Anterior cingulate cortex (tissue), 58 donors: ENCODE data around the gene HIRA.

ENCODE experiments used
- DNase-seq, 58 donors: peaks; one replicate each; lab custom pipeline; 2025; lab: John Stamatoyannopoulos, UW

Gene HIRA

GRCh38 chr22:19463491-19464469 lies 32.2 kb upstream of the HIRA start:
- no peak for DNase-seq

DNA sequence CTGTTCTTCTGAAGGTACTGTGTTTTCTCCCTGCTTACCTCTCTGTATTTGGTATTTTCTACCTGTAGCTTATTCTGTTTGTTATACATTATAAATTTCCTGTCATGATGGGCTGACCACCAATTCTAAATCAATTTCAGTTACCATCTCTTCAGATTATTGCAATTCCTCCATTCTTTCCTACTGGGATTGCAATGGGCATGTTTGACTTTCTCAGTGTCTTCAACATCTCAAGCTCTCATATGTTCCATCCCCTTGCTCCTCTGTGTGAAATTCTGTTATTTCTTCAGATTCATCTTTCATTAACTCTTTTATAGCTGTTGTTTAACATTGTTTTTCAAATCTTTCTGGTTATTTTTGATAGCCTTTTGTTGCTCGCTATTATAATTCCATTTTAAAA lies 31.5 kb upstream of the HIRA start:
- DNase-seq, result no peak

DNA sequence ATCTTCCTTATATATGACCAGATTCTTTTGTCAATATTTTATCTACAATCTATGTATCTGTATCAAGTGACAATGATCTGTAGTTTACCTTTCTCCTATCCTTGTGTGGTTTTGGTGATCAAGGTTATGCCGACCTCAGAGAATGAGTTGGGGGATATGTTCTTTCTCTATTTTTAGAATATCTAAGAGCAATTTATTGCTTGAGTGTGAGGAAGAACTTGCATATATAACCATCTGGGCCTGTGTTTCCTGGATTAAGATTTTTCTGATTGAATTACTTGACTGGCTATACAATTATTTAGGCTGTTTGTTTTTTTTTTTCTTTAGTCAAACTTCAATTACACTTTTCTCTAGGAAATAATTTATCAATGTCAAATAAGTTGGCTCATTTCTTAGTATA lies 30.0 kb upstream of the HIRA start:
- DNase-seq, result no peak

GRCh38 chr22:19460036-19460435 lies 28.5 kb upstream of the HIRA start:
- no peak for DNase-seq

DNA sequence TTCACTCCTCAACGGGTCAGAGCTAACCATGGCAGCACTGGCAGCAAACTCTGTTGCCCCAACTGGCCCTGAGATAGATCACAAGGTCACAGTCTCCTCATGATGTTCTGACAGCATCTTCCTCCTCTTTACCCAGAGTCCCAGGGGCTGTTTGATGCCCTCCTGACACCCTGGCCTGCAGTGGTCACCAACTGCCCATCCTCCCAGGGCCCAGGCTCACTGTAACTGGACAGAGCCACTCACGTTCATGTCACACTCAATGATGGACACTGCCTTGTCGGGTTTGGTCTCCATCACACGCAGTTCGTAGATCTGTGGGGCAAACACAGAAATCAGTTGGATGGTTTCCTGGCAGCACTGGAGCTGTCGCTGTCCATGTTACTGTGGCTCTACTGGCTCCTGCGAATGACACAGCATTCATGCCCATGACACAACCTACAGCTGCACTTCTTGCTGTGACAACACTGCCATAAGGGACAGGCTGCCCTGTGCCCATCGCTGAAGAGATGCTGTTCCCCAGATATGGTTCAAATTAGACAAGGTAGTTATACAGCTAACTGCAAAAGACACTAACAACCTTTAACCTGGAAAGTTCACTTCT lies 26.4 kb upstream of the HIRA start:
- no peak for DNase-seq

DNA sequence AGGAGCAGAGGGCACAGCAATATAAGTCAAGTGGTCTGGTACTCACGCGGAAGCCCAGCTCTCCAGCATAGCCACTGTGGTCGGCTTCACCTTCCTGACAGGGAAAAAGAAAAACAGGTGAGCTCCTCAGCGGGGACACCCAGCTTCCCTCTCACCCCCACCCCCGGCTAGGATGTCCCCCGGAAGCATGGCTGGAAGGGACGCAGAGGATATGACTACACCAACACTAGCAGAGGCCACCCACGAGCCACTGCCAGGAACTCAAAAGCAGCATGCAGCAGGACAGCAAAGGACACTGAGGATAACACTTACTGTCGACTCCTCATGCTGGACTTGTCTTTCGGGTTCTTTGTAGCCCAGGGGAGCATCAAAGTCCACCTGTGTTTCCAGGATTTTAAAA lies 25.0 kb upstream of the HIRA start:
- no peak for DNase-seq

DNA sequence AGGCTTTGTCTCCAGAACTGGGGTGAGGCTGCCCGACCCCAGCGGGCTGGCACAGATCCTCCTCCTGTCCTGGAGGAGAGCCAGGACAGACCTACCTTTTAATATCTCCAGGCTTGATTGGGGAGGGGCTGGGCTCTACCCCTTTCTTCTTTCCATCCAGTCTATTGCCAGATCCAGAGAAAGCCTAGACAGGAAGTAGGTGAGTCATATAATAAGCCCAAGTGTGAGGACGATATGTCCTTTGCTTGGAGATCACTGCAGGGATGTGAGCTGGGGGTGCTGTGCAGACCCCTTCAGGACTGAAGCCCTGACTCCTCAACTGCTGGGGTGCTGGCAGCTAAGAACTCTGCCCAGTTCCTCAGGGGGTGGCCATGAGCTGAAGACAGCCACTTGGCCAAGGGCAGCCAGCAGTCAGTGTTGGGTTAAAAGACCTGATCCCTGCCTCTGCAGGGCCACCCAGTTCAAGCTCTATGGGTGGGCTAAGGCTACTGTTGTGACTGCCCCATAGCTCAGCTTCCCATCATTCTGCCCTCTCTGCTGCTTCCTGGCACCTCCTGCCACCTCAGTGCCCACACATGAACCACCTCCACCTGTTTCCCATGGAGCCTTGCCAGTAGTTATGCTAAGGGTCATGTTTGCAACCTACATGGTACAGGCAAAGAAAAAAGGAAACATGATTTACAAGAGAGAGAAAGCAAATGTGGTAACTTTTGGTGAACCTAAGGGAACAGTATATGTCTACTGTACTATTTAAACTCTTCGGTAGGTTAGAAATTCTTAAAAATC lies 24.2 kb upstream of the HIRA start:
- no peak for DNase-seq

DNA sequence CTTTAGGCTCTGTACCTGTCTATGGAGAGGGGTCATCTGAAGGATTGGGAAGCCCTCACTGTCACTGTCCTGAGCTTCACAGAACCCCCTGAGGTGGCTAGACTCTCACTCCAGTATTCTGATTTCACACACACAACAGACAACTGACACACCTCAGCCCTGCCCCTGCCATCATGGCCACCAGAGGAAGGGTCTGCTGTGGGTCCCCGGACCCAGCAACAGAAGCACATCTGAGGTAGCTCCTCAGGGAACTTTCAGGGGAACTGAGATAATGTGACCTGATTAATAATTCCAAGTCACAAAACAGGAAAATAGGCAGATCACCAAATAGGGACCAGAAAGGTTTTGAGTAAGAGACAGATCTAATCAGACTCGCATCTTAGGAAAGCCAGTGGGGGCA lies 23.5 kb upstream of the HIRA start:
- DNase-seq, result no peak

DNA sequence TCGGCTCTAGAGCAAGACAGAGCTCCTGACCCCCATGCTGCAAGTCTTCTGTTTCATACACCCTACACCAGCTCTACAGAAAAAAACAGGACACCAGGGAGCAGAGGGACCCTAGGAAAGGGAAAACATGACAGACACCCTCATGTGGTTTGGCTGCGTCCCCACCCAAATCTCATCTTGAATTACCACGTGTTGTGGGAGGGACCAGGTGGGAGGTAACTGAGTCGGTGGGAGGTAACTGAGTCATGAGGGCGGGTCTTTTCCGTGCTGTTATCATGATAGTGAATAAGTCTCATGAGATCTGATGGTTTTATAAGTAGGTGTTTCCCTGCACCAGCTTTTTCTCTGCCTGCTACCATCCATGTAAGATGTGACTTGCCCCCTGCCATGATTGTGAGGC lies 22.6 kb upstream of the HIRA start:
- no peak for DNase-seq

GRCh38 chr22:19453718-19454117 lies 22.2 kb upstream of the HIRA start:
- no peak for DNase-seq

GRCh38 chr22:19451570-19451969 lies 20.0 kb upstream of the HIRA start:
- DNase-seq, result no peak

DNA sequence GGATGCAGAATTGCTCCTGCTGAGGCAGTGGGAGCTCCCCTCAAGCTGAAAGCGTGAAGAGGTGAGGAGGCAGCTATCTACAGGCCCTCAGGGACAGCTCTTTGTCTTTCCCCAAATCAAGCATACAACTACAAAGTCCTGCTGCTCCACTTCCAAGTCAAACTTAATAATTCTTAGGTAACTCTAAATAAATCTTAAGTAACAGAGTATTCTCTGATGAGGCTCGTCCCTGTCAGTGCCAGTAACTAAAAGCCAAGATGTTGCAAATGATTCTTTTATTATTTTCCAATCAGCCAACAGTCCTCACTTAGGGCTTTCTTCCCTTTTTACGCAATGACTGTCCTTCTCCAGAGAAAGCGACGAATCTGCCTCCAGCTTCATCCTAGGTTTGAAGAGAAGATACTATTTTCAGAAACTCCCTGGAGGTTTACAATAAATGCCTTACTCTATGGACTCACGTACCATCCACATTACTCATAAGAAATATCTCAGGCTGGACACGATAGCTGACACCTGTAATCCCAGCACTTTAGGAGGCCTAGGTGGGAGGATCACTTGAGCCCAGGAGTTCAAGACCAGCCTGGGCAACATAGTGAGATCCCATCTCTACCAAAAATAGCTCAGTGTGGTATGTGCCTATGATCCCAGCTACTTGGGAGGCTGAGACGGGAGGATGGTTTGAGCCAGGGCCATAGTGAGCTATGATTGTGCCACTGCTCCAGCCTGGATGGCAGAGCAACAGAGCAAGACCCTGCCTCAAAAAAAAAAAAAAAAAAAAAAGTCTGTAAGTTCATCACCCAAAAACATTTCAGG lies 19.0 kb upstream of the HIRA start:
- no peak for DNase-seq

GRCh38 chr22:19449422-19449767 lies 17.9 kb upstream of the HIRA start:
- DNase-seq, result no peak

DNA sequence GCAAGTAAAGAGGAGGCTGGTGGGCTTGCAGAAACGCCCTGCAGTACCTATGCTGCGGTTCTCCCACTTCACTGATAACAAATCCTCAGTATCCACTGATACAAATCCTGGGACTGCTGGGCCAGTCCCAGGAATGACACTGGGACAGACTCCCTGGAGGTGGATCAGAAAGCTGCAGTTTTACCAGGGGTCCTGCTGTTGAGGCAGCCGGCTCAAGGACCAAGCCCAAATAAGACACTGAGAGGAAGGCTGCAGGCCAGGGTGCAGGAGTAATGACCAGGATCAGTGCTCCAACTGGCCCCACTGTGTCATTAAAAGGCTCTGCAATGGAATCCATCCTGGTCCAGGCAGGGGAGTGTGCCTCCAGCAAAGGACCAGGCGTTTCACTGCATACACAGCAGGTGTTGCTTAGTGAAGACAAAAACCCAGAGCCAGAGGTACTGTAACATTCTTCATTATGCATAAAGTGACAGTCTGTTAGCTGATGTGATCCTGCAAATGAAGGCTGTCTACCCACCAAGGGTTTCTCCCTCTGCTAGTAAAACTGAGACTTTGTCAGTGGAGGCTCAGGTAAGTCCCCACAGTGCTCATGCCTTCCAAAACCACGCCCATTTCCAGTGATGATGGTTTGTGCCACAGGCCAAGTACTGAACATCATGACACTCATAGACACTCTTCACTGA lies 17.3 kb upstream of the HIRA start:
- no peak for DNase-seq

DNA sequence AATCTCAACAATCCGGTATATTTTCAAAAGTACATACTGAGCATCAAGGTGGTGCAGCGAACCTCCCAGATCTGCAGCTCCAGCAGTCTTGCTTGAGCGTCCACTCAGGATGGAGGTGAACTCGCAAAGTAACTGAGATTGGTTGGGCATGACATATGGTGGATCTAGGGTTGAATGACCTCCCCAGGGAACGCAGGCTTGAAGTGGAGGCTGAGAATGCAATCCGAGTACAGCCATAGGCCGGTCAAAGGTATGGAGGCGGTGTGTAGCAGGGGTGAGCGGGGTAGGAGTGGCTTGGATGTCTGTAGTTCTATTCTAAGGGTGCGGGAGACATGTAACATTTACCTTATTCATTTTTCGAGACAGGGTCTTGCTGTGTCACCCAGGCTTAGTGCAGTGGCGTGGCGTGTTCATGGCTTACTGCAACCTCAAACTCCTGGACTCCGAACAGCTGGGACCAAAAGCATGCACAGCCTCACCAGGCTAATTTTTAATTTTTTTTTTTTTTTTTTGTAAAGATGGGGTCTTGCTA lies 16.6 kb upstream of the HIRA start:
- DNase-seq, result peak in 6 of 58 donors; percentile 26 to 62 (median 34)

- peak; percentile 47 to 96 (median 91) for DNase-seq
These were observed 16.0 kb upstream of the HIRA start, which contains the start of gene C22orf39 for GRCh38 chr22:19447330-19448075. Gene C22orf39, minus strand, starts transcription at chr22:19447711. Its CDS starts 23 bp downstream, at chr22:19447688.

DNA sequence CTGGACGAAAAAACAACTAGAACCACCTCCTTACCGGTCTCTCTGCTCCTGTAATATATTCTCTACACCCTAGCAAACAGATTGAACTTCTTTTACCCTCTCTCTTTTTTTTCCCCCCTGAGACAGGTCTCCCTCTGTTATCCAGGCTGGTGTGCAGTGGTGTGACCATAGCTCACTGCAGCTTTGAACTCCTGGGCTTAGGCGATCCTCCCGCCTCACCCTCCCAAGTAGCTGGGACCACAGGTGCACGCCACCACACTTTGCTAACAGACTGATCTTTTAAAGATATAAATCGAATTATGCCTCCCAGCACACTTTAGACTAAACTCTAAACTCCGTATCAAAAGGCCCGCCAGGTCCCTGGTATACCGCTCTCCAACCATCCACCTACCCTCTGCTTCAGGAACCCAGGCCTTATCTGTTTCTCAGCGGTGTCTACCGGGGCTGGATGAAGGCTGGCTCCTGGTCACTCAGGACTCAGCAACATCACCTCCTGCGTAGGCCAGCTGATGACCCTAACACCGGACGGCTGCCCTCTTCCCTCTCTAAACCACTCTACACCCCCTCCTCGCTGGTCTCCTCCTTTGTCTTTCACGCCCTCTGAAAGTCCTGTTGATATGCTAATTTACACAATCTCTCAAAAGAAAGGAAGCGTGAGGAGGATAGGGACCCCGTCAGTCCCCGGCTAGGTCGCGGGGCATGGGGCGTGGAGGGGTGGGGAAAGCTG lies 15.2 kb upstream of the HIRA start:
- DNase-seq, result no peak
